GM18951 (cell line): ENCODE data around the gene CTXN1.
"Not testable (repeated sequence)": the region's sequence is repeated elsewhere in the genome, so short reads cannot be mapped to it uniquely, and the experiment has no call there.

Experiments used
- POLR2A ChIP-seq: IDR thresholded peaks from 4 replicates; pipeline ENCODE4 v1.6.1; 2011; ENCODE audit warnings: mild to moderate bottlenecking; ENCODE audit not compliant: insufficient read length, insufficient read depth; ENCODE audit errors: extremely low read depth
- in situ Hi-C: fragments of 300-500 bp; cut with MboI; formaldehyde crosslinking; loops from one replicate; pipeline ENCODE4 v1.12.0; 2022; ENCODE audit warnings: low sequenced_read_pairs, mixed read lengths, inconsistent platforms; ENCODE audit not compliant: unreplicated experiment

CTXN1 gene

DNA sequence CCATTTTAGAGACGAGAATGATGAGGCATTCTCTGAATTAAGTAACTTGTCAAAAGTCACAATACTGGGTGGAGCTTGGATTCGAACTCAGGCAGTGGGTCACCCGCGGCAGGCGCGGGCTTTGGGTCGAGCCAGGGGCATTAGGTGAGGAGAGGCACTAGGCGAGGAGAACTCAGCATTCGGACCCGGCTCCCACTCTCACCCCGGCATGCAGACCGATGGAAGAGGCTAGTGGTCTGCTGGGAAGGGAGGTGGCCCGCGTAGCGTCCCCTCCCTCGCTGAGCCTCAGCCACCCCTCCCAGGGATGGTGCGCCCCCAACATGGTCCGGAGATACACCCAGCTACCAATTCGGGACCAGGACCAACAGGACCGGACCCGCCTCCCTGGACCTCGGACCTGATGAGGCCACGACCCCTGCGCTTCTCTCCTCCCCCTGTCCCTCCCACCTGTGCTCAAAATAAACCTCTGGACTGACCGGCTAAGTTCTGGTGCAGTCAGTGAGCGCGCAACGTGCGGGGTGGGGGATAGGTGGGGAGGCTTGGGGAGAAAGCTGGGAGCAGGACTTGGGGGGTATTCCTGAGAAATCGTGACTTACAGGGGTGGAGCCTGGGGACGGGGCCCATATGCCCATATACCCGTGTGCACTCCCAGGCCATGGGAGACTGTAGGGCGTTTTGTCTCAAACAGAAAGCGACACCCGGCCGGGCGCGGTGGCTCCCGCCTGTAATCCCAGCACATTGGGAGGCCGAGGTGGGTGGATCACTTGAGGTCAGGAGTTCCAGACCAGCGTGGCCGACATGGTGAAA, 7.1 kb downstream of the CTXN1 start:
- in situ Hi-C loops = no loop called here
- TF ChIP-seq POLR2A = no peak

- in situ Hi-C loops = not testable (repeated sequence)
Observed at GRCh38 chr19:7918062-7918614, 7.8 kb downstream of the CTXN1 start.

GRCh38 chr19:7917267-7918061, 8.5 kb downstream of the CTXN1 start:
- in situ Hi-C loops = no loop called here
- no peak for TF ChIP-seq POLR2A

DNA sequence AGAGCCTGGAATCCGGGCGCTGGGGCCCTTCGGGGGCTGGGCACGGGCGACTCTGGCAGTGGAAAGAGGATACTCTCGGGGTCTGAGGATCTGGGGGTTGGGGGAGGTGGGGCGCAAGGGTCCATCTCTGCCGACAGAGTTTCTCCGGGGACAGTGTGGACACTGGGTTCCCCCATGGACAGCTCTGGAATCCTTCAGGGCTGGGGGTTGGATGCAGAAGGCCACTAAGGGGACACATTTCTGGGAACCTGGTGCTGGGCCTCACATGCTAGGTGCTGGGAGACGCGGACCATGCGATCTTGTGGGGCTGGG, 9.0 kb downstream of the CTXN1 start:
- in situ Hi-C loops = no loop called here
- no peak for TF ChIP-seq POLR2A

GRCh38 chr19:7916103-7916954, 9.6 kb downstream of the CTXN1 start:
- in situ Hi-C loops = no loop called here
- no peak for TF ChIP-seq POLR2A

DNA sequence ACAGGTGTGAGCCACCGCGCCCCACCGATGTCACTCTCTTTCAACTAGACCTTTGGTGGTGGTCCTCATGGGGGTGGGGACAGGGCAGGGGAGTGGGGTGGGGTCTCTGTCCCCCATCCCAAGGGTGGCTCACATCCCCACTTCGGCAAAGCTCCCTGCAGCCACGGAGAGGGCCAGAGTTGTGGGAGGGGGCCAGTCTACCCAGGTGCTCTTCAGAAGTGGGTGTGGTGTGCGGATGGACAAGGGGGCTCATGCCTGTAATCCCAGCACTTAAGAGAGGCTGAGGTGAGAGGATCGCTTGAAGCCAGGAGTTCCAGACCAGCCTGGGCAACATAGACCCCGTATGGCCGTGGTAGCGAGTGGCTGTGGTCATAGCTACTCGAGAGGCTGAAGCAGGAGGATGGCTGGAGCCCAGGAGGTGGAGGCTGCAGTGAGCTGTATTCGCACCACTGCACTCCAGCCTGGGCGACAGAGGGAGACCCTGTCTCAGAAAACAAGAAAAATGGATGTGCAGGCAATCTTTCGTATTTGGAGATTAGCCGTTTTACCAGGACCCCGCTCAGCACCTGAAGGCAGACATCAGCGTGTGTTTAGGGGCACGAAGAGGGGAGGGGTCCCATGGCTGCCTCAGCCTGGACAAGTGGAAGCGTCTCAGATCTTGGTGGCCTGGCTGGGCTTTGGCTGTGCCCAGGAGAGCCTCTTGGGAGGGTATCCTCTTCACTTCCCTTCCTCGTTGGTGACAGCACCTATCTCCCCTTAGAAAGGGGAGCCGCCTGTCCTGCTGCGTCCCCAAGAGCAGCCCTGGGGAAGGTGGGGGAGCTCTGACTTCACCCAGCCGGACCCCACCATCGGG, 10.5 kb downstream of the CTXN1 start:
- no peak for TF ChIP-seq POLR2A
- in situ Hi-C loops = no loop called here

DNA sequence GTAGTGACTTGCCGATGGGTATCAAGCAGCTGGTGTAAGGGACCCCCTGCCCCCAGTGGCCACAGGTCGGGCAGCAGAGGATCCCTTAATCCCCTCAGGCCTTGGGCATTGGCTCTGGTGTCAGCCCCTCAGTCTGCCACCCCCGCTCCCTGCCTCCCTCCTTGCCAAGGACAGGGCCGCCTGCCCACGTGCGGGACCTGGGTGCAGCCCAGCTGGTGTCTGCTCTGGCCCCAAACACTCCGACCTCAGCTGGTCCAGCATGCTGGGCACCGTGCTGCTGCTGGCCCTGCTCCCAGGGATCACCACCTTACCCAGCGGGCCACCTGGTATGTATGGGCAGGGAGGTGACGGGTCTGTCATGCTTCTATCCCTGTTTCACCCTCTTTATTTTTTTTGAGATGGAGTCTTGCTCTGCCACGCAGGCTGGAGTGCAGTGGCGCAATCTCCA, 11.3 kb downstream of the CTXN1 start, which contains the start of gene TGFBR3L:
Gene TGFBR3L, plus strand, starts transcription at position 233 of the 448 bp plus-strand sequence.
- no peak for TF ChIP-seq POLR2A
- in situ Hi-C loops = no loop called here

DNA sequence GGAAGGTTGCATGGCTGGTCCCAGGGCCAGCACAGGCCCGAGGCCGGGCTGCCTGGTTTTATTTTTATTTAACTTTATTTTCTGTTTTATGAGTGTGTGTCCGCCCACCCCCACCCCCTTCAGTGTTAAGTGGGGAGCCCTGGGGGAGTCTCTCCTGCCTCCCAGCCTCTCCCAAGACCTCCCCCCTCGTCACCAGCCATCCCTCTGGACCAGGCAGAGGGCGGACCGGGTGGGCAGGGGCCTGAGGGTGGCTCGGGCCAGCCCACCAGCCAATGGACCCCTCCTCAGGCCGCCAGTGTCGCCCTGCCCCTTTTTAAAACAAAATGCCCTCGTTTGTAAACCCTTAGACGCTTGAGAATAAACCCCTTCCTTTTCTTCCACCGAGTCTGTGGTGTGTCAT, 11.8 kb downstream of the CTXN1 start:
- in situ Hi-C loops = no loop called here
- TF ChIP-seq POLR2A = no peak

DNA sequence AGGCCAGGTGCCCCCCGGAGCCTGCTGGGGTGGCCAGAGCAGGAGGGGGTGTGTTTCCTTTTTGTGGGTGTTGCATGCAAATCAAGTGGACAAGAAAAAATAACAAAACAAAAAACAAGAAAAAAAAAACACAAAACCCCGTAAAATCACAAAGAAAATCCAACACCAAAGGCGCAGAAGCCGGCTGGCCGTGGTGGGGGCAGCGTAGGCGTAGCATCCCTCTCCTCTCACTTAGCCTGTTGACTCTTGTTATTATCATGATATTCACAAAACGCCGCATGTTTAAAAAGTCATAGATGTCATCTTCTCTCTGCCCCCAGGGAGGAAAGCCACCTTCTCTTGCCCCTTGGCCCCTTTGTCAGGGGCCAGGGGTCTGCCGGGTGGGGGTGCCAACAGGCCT, 12.3 kb downstream of the CTXN1 start:
- TF ChIP-seq POLR2A = no peak

DNA sequence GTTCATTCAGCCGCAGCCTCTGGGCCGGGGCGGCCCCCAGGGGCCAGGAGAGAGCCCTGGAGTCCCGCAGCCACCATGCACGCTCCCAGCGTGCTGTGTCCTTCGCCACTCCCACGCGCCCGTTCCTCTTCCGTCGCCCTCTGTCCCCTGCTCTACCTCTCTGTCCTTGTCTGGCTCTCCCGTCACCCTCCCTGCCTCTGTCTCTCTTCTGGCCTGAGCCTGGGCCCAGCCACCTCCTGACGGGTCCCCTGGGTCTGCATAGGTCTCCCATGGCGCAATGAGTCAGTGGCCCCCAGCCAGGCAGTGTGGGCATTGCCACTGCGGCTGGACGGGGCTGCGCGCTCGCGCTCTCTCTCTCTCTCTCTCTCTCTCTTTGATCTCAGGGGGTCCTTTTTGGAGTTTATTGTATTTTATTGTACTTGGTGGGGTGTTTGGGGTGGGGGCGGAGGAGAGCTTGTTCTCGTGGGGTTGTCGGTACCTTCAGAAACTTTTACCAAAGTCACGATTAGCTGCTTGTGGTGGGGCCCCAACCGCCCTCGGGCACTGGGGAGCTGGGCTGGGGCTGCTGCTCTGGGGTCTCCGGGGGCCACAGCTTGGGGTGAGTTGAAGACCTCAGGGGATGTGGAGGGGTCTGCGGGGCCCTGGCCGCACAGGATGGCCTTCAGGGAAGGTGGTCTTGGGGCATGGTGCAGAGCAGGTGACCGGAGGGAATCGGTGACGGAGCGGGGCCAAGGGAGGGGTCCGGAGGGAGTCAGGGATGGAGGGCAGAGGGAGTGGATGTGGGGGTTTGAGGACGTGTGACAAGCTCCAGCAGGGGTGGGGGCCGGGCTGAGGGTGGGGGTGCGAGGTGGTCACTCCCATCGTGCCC, 13.0 kb downstream of the CTXN1 start:
- in situ Hi-C loops = no loop called here
- no peak for TF ChIP-seq POLR2A

More for the DNA sequence above, 12.3 kb downstream of the CTXN1 start:
- in situ Hi-C loops = no loop called here

DNA sequence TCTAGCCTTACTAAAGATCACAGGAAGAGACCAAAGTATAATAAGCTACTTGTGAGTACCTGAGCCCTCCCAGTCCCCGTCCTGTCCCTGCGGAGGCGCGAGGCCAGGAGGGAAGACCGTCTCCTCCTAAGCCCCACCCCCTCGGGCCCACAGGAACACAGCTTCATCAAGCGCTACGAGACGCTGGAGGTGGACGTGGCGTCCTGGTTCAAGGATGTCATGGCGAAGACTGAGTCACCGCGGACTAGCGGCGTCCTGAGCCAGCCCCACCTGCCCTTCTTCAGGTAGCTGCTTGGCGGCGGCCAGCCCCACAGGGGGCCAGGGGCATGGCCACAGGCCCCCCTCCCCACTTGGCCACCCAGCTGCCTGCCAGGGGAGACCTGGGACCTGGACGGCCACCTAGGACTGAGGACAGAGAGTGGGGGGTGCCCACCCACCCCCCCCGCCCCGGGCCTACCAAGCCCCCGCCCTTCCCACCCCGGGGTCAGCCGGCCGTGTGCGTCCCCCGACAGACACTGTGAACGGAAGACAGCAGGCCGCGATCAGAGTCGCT, 13.7 kb downstream of the CTXN1 start:
- TF ChIP-seq POLR2A = no peak
- in situ Hi-C loops = no loop called here
